Measurements from ENCODE around the gene GRIN2A. TPM values are rescaled to one million over a fixed set of nuclear protein-coding genes. Genes with fewer than 3 reads are reported as not detected.

GRIN2A gene
- total RNA-seq, 1 donor from 2014 or later, result not detected

GRCh38 chr16:10128397-10129258, 53.6 kb downstream of the GRIN2A start:
- no peak for TF ChIP-seq CTCF (IDR thresholded peaks at IDR 0.05)
- H3K9me3 Mint-ChIP-seq (ENCODE audit: low read depth), result peaks cover 7% of the 10 kb centered on the region
- no peak overlapping the region for H3K4me3 Mint-ChIP-seq (ENCODE audit: unreplicated experiment)
- H3K36me3 Mint-ChIP-seq (ENCODE audit: low read depth), result no peaks in the 10 kb centered on the region
- H3K4me1 Mint-ChIP-seq (ENCODE audit: low read depth), result no peaks in the 10 kb centered on the region
- no peak overlapping the region for H3K27ac Mint-ChIP-seq (ENCODE audit: unreplicated experiment)
- H3K27me3 Mint-ChIP-seq (ENCODE audit: low read depth), result no peaks in the 10 kb centered on the region
- DNase-seq (ENCODE audit: low spot score), result no peak

- H3K27ac Mint-ChIP-seq (ENCODE audit: unreplicated experiment), result no peak overlapping the region
- DNase-seq (ENCODE audit: low spot score), result no peak
- H3K9me3 Mint-ChIP-seq (ENCODE audit: low read depth), result peaks cover 2% of the 10 kb centered on the region
- TF ChIP-seq CTCF (IDR thresholded peaks at IDR 0.05), result no peak
- H3K27me3 Mint-ChIP-seq (ENCODE audit: low read depth), result no peaks in the 10 kb centered on the region
- H3K36me3 Mint-ChIP-seq (ENCODE audit: low read depth), result no peaks in the 10 kb centered on the region
- H3K4me1 Mint-ChIP-seq (ENCODE audit: low read depth), result no peaks in the 10 kb centered on the region
- H3K4me3 Mint-ChIP-seq (ENCODE audit: unreplicated experiment), result no peak overlapping the region
Observed at GRCh38 chr16:10126686-10127085, 55.5 kb downstream of the GRIN2A start.

- no peak overlapping the region for H3K4me3 Mint-ChIP-seq (ENCODE audit: unreplicated experiment)
- no peak overlapping the region for H3K27ac Mint-ChIP-seq (ENCODE audit: unreplicated experiment)
- no peaks in the 10 kb centered on the region for H3K36me3 Mint-ChIP-seq (ENCODE audit: low read depth)
- no peaks in the 10 kb centered on the region for H3K4me1 Mint-ChIP-seq (ENCODE audit: low read depth)
- DNase-seq (ENCODE audit: low spot score), result no peak
- no peak for TF ChIP-seq CTCF (IDR thresholded peaks at IDR 0.05)
- peaks cover 2% of the 10 kb centered on the region for H3K9me3 Mint-ChIP-seq (ENCODE audit: low read depth)
- peaks cover 3% of the 10 kb centered on the region for H3K27me3 Mint-ChIP-seq (ENCODE audit: low read depth)
Observed at GRCh38 chr16:10123141-10123540, 59.1 kb downstream of the GRIN2A start.

- no peaks in the 10 kb centered on the region for H3K36me3 Mint-ChIP-seq (ENCODE audit: low read depth)
- peaks cover 3% of the 10 kb centered on the region for H3K27me3 Mint-ChIP-seq (ENCODE audit: low read depth)
- no peaks in the 10 kb centered on the region for H3K4me1 Mint-ChIP-seq (ENCODE audit: low read depth)
Observed at GRCh38 chr16:10122546-10122945, 59.7 kb downstream of the GRIN2A start.

More at GRCh38 chr16:10122546-10122945, 59.7 kb downstream of the GRIN2A start:
- H3K4me3 Mint-ChIP-seq (ENCODE audit: unreplicated experiment), result no peak overlapping the region
- peaks cover 2% of the 10 kb centered on the region for H3K9me3 Mint-ChIP-seq (ENCODE audit: low read depth)
- no peak for DNase-seq (ENCODE audit: low spot score)
- H3K27ac Mint-ChIP-seq (ENCODE audit: unreplicated experiment), result no peak overlapping the region
- peak; percentile 9 for TF ChIP-seq CTCF (IDR thresholded peaks at IDR 0.05)

All from chondrocyte (in vitro differentiated cells).